ENCODE results near the gene MAP3K13. TPM values are rescaled to one million over a fixed set of nuclear protein-coding genes. Genes with fewer than 3 reads are reported as not detected.
"Not testable (repeated sequence)": the region's sequence is repeated elsewhere in the genome, so short reads cannot be mapped to it uniquely, and the experiment has no call there.

Gene MAP3K13
- total RNA-seq, 1 donor from 2014 or later: 14.5 TPM

GRCh38 chr3:185361920-185362319, 1.0 kb upstream of the MAP3K13 start:
- no peaks in the 10 kb centered on the region for H3K27me3 ChIP-seq (ENCODE audit: control insufficient read depth, insufficient read depth, low read length)
- FAIRE-seq: no peak
- no peak for TF ChIP-seq CTCF (IDR thresholded peaks at IDR 0.05; ENCODE audit: insufficient read depth, low read length, severe bottlenecking)
- no peak overlapping the region for H3K4me3 ChIP-seq (ENCODE audit: low read depth, low read length)
- DNase-seq (ENCODE audit: low read depth): peak; percentile 48
- H3K36me3 ChIP-seq (ENCODE audit: control insufficient read depth, insufficient read depth, low read length): no peaks in the 10 kb centered on the region

GRCh38 chr3:185363662-185364203, 797 bp downstream of the MAP3K13 start:
- Histone ChIP-seq H3K36me3 (ENCODE audit: control insufficient read depth, insufficient read depth, low read length) (no peaks in the 10 kb centered on the region), H3K4me3 (ENCODE audit: low read depth, low read length) (peak overlapping the region; percentile 50), H3K27me3 (ENCODE audit: control insufficient read depth, insufficient read depth, low read length) (no peaks in the 10 kb centered on the region)
- DNase-seq (ENCODE audit: low read depth) (peak; percentile 49), FAIRE-seq (no peak)
- TF ChIP-seq CTCF (IDR thresholded peaks at IDR 0.05; ENCODE audit: insufficient read depth, low read length, severe bottlenecking): no peak

GRCh38 chr3:185365291-185366073, 2.5 kb downstream of the MAP3K13 start:
- H3K27me3 ChIP-seq (ENCODE audit: control insufficient read depth, insufficient read depth, low read length): no peaks in the 10 kb centered on the region
- FAIRE-seq: no peak
- H3K4me3 ChIP-seq (ENCODE audit: low read depth, low read length): no peak overlapping the region
- DNase-seq (ENCODE audit: low read depth): peak; percentile 68
- no peaks in the 10 kb centered on the region for H3K36me3 ChIP-seq (ENCODE audit: control insufficient read depth, insufficient read depth, low read length)
- TF ChIP-seq CTCF (IDR thresholded peaks at IDR 0.05; ENCODE audit: insufficient read depth, low read length, severe bottlenecking): no peak

- H3K4me3 ChIP-seq (ENCODE audit: low read depth, low read length): no peak overlapping the region
- no peak for DNase-seq (ENCODE audit: low read depth)
- FAIRE-seq: no peak
Measured at GRCh38 chr3:185366074-185366335, 3.1 kb downstream of the MAP3K13 start.

GRCh38 chr3:185366913-185367312, 4.0 kb downstream of the MAP3K13 start:
- H3K4me3 ChIP-seq (ENCODE audit: low read depth, low read length): no peak overlapping the region
- H3K36me3 ChIP-seq (ENCODE audit: control insufficient read depth, insufficient read depth, low read length): no peaks in the 10 kb centered on the region
- no peak for TF ChIP-seq CTCF (IDR thresholded peaks at IDR 0.05; ENCODE audit: insufficient read depth, low read length, severe bottlenecking)
- H3K27me3 ChIP-seq (ENCODE audit: control insufficient read depth, insufficient read depth, low read length): no peaks in the 10 kb centered on the region
- DNase-seq (ENCODE audit: low read depth) (no peak), FAIRE-seq (no peak)

More at GRCh38 chr3:185366074-185366335, 3.1 kb downstream of the MAP3K13 start:
- Histone ChIP-seq H3K36me3 (ENCODE audit: control insufficient read depth, insufficient read depth, low read length) (no peaks in the 10 kb centered on the region), H3K27me3 (ENCODE audit: control insufficient read depth, insufficient read depth, low read length) (no peaks in the 10 kb centered on the region)
- no peak for TF ChIP-seq CTCF (IDR thresholded peaks at IDR 0.05; ENCODE audit: insufficient read depth, low read length, severe bottlenecking)

GRCh38 chr3:185370349-185370748, 7.4 kb downstream of the MAP3K13 start:
- DNase-seq (ENCODE audit: low read depth); FAIRE-seq; H3K27me3 ChIP-seq (ENCODE audit: control insufficient read depth, insufficient read depth, low read length); H3K4me3 ChIP-seq (ENCODE audit: low read depth, low read length); H3K36me3 ChIP-seq (ENCODE audit: control insufficient read depth, insufficient read depth, low read length): not testable (repeated sequence)

All from bronchial epithelial cell (primary cell).